Trophoblast cell (in vitro differentiated cells and primary cell): ENCODE data around the gene MAP2K6.
A peak's percentile ranks its signal among the peaks of the same experiment; 100 is the strongest.

ENCODE experiments used
- DNase-seq, 2 donors: peaks; one replicate each; pipeline ENCODE4 v3.0.0-alpha.2; 2016
- H2AFZ ChIP-seq: 2 replicates; pipeline ENCODE4 v1.6.1; 2013; ENCODE audit warnings: low read length, moderate library complexity, mild to moderate bottlenecking; ENCODE audit not compliant: insufficient read depth, poor library complexity
- H2AK5ac ChIP-seq: 2 replicates; pipeline ENCODE4 v1.6.1; 2013; ENCODE audit warnings: mild to moderate bottlenecking, low read length
- H2BK120ac ChIP-seq: 2 replicates; pipeline ENCODE4 v1.6.1; 2013; ENCODE audit warnings: low read length, mild to moderate bottlenecking, moderate library complexity; ENCODE audit not compliant: insufficient read depth, poor library complexity
- H2BK12ac ChIP-seq: 2 replicates; pipeline ENCODE4 v1.6.1; 2013; ENCODE audit warnings: mild to moderate bottlenecking, low read length, moderate library complexity
- H2BK5ac ChIP-seq: 2 replicates; pipeline ENCODE4 v1.6.1; 2013; ENCODE audit warnings: low read length, low read depth, moderate library complexity, mild to moderate bottlenecking; ENCODE audit not compliant: poor library complexity
- H3K14ac ChIP-seq: 2 replicates; pipeline ENCODE4 v1.6.1; 2013; ENCODE audit warnings: mild to moderate bottlenecking, low read length
- H3K18ac ChIP-seq: 2 replicates; pipeline ENCODE4 v1.6.1; 2013; ENCODE audit warnings: mild to moderate bottlenecking, low read length
- H3K23ac ChIP-seq: 2 replicates; pipeline ENCODE4 v1.6.1; 2013; ENCODE audit warnings: low read length
- H3K27ac ChIP-seq: 2 replicates; pipeline ENCODE4 v1.5.1; 2013; ENCODE audit warnings: low read depth, mild to moderate bottlenecking, inconsistent platforms, low read length, moderate library complexity
- H3K27me3 ChIP-seq: 2 replicates; pipeline ENCODE4 v1.6.1; 2013; ENCODE audit warnings: inconsistent platforms, mild to moderate bottlenecking, low read length, moderate library complexity; ENCODE audit not compliant: insufficient read depth
- H3K36me3 ChIP-seq, 2 experiments: 1 replicate in 1 of 2; 2 replicates in 1 of 2; pipeline ENCODE4 v1.6.1; 2013; ENCODE audit warnings: low read length in 2 of 2, mild to moderate bottlenecking in 2 of 2, moderate library complexity in 1 of 2; ENCODE audit not compliant: insufficient read depth in 2 of 2, control insufficient read depth in 1 of 2
- H3K4ac ChIP-seq: 2 replicates; pipeline ENCODE4 v1.6.1; 2013; ENCODE audit warnings: low read depth, mild to moderate bottlenecking, low read length, moderate library complexity
- H3K4me1 ChIP-seq, 2 experiments: 1 replicate in 1 of 2; 2 replicates in 1 of 2; pipeline ENCODE4 v1.6.1; 2013; ENCODE audit warnings: low read length in 2 of 2, mild to moderate bottlenecking in 2 of 2, moderate library complexity in 1 of 2; ENCODE audit not compliant: insufficient read depth in 2 of 2, control insufficient read depth in 1 of 2
- H3K4me2 ChIP-seq: 2 replicates; pipeline ENCODE4 v1.6.1; 2013; ENCODE audit warnings: inconsistent platforms, mild to moderate bottlenecking, low read length, moderate library complexity
- H3K4me3 ChIP-seq: 2 replicates; pipeline ENCODE4 v1.5.1; 2013; ENCODE audit warnings: mild to moderate bottlenecking, low read depth, low read length, inconsistent platforms
- H3K79me1 ChIP-seq: one replicate; pipeline ENCODE4 v1.6.1; 2013; ENCODE audit warnings: low read length
- H3K79me2 ChIP-seq: 2 replicates; pipeline ENCODE4 v1.6.1; 2013; ENCODE audit warnings: low read length, mild to moderate bottlenecking; ENCODE audit not compliant: control insufficient read depth, insufficient read depth, poor library complexity
- H3K9ac ChIP-seq: 2 replicates; pipeline ENCODE4 v1.6.1; 2013; ENCODE audit warnings: mild to moderate bottlenecking, low read length
- H3K9me3 ChIP-seq: 2 replicates; pipeline ENCODE4 v1.6.1; 2013; ENCODE audit warnings: low read depth, mild to moderate bottlenecking, control low read depth, inconsistent platforms, low read length; ENCODE audit not compliant: insufficient read depth
- H4K12ac ChIP-seq: 2 replicates; pipeline ENCODE4 v1.6.1; 2013; ENCODE audit warnings: low read depth, mild to moderate bottlenecking, low read length, moderate library complexity
- H4K8ac ChIP-seq: 2 replicates; pipeline ENCODE4 v1.6.1; 2013; ENCODE audit warnings: low read depth, mild to moderate bottlenecking, low read length, moderate library complexity
- H4K91ac ChIP-seq: one replicate; pipeline ENCODE4 v1.6.1; 2013; ENCODE audit warnings: low read depth, mild to moderate bottlenecking, low read length, moderate library complexity
- WGBS: extraction: QIAGEN DNeasy Blood & Tissue Kit; methylation state at CpG from one replicate; pipeline ENCODE4 v1.1.7; 2013; ENCODE audit warnings: missing lambda C conversion rate; ENCODE audit not compliant: insufficient read length, insufficient coverage; ENCODE audit errors: extremely low coverage; 5-methylcytosine and 5-hydroxymethylcytosine counted together

MAP2K6 gene

GRCh38 chr17:69596141-69596540 is 181.6 kb downstream of the MAP2K6 start:
- no peak overlapping the region for H3K9ac ChIP-seq
- no peaks in the 10 kb centered on the region for H3K4me1 ChIP-seq
- no peaks in the 10 kb centered on the region for H3K79me1 ChIP-seq
- H3K23ac ChIP-seq: no peak overlapping the region
- no peak overlapping the region for H3K4ac ChIP-seq
- H3K4me3 ChIP-seq: no peak overlapping the region
- H2BK12ac ChIP-seq: no peak overlapping the region
- H3K4me2 ChIP-seq: no peak overlapping the region
- no peak overlapping the region for H3K18ac ChIP-seq
- no peak overlapping the region for H2AK5ac ChIP-seq
- H3K79me2 ChIP-seq: no peaks in the 10 kb centered on the region
- no peak overlapping the region for H3K14ac ChIP-seq
- H3K27ac ChIP-seq: no peak overlapping the region
- H2BK120ac ChIP-seq: no peak overlapping the region
- no peak for DNase-seq
- no peaks in the 10 kb centered on the region for H3K27me3 ChIP-seq
- no peak overlapping the region for H4K8ac ChIP-seq
- H4K91ac ChIP-seq: no peak overlapping the region
- H3K9me3 ChIP-seq: no peaks in the 10 kb centered on the region
- WGBS: no CpG with 5 or more reads among the region's 9 CpGs
- no peak overlapping the region for H4K12ac ChIP-seq
- H2AFZ ChIP-seq: no peak overlapping the region
- no peak overlapping the region for H2BK5ac ChIP-seq
- no peaks in the 10 kb centered on the region for H3K36me3 ChIP-seq

- Histone ChIP-seq H3K27me3 (no peaks in the 10 kb centered on the region), H2BK12ac (no peak overlapping the region), H3K36me3 (no peaks in the 10 kb centered on the region), H3K4me2 (no peak overlapping the region), H3K27ac (no peak overlapping the region), H3K9me3 (no peaks in the 10 kb centered on the region), H4K8ac (no peak overlapping the region), H3K23ac (no peak overlapping the region), H4K12ac (no peak overlapping the region), H3K4me3 (no peak overlapping the region), H3K4me1 (no peaks in the 10 kb centered on the region), H3K4ac (no peak overlapping the region), H3K79me2 (no peaks in the 10 kb centered on the region), H2AFZ (no peak overlapping the region), H3K18ac (no peak overlapping the region), H3K79me1 (no peaks in the 10 kb centered on the region), H2BK120ac (no peak overlapping the region), H2BK5ac (no peak overlapping the region), H3K9ac (no peak overlapping the region), H3K14ac (no peak overlapping the region), H2AK5ac (no peak overlapping the region), H4K91ac (no peak overlapping the region)
- no CpG with 5 or more reads among the region's 7 CpGs for WGBS
- peak; percentile 25 to 41 for DNase-seq
Measured at GRCh38 chr17:69597898-69598692, 183.6 kb downstream of the MAP2K6 start.

DNA sequence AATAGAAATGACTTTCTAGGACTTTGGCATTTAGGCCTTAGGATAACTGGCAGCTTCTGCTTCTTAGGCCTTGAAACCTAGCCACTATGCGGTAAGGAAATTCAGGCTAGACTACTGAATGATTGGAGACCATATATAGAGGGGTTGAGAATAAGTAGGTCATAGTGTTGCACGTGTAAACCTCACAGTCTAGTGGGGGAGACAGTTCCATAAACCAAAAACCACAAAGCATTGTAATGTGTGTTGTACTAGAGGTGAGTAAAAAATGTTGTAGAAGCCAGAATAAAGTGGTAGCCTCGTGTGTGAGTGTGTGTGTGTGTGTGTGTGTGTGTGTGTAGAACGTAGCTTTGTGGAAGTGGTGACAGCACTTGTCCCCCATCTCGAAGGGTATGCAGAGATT is 188.5 kb downstream of the MAP2K6 start:
- WGBS: no CpG with 5 or more reads among the region's 5 CpGs
- Histone ChIP-seq H2AK5ac (no peak overlapping the region), H3K27ac (no peak overlapping the region), H4K12ac (no peak overlapping the region), H2BK5ac (no peak overlapping the region), H3K79me1 (peaks cover 8% of the 10 kb centered on the region), H3K4ac (no peak overlapping the region), H3K36me3 (no peaks in the 10 kb centered on the region), H3K27me3 (no peaks in the 10 kb centered on the region), H3K9me3 (no peaks in the 10 kb centered on the region), H3K23ac (no peak overlapping the region), H4K91ac (no peak overlapping the region), H3K4me3 (no peak overlapping the region), H2BK120ac (no peak overlapping the region), H3K4me2 (no peak overlapping the region), H2BK12ac (no peak overlapping the region), H3K9ac (no peak overlapping the region), H3K79me2 (no peaks in the 10 kb centered on the region), H2AFZ (no peak overlapping the region), H3K4me1 (no peaks in the 10 kb centered on the region), H4K8ac (no peak overlapping the region), H3K14ac (no peak overlapping the region), H3K18ac (no peak overlapping the region)
- no peak for DNase-seq
